ENCODE measurements around the gene SSTR4.

Gene SSTR4

GRCh38 chr20:23047001-23047737 lies 12.1 kb downstream of the SSTR4 start:
- no peak for DNase-seq

GRCh38 chr20:23047738-23048214 lies 12.7 kb downstream of the SSTR4 start:
- peak; percentile 54 for DNase-seq

DNA sequence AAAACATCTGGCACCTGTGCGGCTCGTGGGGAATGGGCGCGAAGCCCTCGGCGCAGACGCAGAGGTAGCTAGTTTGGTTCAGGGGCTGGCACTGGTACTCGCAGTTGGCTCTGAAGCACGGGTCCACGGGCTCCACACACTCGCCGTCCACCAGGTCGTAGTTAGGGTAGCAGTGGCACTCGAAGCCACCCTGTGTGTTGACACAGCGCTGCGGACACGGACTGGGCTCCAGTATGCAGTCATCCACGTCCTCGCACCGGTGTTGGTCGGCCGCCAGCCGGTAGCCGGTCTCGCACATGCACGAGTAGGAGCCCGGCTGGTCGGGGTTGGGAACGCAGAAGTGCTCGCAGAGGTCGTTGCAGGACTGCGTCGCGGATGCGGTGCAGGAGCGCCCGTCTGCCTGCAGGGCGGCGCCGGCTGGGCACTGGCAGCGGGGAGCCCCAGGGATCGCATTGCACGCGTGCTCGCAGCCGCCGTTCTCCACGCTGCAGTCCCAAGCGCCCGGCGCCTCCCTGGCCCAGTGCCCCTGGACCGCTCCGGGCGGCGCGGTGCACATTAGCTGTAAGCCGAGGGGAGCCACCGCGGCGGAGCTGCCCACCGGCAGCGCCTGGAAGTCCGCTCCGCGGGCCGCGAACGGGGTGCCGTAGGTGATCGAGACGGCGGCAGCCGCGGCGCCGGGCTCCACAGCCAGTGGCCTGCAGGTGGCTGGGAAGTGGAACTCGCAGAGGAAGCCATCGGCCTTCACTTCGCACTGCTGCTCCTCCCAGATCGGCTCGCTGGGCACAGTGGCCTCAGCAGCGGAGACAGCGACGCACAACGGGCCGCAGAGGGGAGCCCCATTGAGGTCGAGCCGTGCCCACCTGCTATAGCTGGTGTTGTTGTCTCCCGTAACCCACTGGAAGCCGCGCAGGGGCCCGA lies 13.4 kb downstream of the SSTR4 start:
- peak; percentile 70 for DNase-seq

DNA sequence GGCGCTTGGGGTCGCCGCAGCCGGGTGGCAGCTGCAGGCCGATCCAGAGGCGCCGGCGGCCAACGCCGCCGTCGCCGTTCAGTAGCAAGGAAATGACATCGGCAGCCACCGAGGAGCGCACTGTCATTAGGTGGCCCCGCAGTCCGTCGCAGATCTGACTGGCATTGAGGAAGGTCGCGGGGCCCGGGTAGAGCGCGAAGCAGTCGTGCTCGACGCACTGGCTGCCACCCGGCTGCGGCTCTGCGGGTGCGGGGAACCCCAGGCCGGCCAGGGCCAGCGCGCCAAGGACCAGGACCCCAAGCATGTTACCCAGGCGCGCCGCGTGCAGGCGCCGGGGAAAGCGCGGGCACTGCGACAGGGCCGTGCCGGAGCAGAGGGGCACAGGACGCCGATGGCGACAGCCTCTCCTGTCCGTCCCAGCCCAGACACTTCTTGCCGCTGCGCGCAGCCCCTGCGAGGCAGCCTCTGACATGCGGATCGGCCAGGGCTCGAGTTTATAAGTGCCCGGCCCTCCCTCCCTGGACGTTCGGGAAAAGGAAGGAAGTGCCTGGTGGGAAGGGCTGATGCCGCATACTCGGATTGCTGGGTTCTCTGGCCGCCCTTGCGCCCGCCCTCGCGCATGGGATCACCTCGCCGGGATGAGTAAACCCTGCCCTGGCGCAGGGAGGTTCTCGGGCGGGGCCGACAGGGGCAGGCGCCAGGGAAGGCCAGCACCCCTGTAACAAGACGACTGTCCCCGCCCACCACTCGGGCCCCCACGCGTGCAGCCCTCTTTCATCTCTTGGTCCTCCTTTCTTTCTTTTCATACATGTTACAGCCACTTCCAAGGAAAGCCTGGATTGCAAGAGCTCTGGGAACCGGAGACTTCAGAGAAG lies 14.3 kb downstream of the SSTR4 start, which contains the start of gene THBD:
THBD (minus strand) TSS at position 472 of the 875 bp plus-strand sequence; CDS start at position 304, 168 bp downstream.
- peak; percentile 71 for DNase-seq

DNA sequence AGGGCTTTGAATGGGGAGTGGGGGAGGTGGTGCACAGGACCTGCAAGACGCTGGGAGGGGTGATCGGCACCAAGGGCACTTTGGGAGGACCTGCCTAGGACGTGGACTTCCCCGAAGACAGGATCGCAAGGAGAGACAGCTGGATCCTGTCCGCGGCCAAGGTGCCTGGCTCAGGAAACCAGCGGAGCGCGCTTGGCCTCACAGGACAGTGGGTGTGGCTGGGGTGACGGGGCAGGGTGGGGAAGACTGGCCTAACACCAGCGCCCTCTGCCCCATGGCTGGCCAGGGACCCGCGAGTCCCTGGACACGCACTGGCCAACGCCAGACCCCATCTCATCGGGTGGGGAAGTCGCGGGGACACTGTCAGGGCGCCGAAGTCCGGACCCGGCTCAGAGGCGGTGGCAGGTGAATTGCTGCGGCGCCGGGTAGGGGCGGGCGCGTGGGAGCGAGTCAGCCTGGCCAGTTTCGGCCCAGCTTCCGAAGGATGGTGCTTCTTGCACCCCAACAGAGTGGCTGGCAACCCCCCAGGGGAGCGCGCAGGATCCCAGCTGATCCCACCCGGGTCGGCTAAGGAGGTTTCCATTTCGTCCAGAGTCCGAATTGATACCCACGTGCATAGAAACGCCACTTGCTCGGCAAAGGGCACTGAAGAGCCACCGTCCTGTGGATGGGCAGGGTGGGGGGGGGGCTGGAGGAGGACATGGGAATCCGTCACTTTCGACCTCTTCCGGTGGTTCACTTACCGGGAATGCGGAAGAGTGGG lies 15.1 kb downstream of the SSTR4 start:
- peak; percentile 72 for DNase-seq

- DNase-seq: peak; percentile 95
These were observed 15.9 kb downstream of the SSTR4 start for GRCh38 chr20:23050847-23051627.

DNA sequence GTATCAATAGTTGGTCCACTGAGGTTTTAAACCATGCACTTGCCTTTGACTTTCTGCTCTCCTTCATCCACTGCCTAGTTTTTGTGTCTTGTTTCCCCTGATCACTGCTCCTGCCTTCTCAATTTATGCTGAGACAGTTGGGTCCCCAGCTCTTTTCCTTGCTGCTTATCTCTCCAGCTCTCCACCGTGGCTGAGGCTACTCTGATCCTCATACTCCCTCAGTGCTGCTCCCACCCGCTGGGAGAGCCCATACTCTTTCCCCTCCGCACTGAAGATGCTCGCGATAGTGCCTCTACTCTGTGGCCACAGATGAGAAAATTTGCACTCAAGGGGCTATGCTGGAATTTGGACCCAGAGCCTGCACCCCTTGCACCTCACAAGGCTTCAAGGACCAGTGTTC lies 17.8 kb downstream of the SSTR4 start:
- no peak for DNase-seq

DNA sequence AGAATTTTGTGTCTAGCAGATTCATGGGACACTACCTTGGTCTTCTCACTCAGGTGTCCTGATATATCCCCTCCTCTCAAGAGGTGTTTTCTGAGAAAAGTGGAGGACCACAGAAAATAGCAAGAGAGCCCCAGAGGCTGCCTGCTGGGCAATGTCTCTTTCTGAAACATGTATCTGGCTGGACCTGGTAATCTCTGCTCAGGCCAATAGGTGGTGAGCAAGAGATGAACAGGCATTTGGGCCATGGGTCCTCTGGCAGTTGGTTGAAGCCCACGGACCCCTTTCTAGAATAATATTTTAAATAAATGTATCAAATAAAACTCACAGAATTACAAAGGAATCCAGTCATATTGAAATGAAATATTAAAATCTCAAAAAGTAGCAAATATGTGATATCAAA lies 23.1 kb downstream of the SSTR4 start:
- no peak for DNase-seq

DNA sequence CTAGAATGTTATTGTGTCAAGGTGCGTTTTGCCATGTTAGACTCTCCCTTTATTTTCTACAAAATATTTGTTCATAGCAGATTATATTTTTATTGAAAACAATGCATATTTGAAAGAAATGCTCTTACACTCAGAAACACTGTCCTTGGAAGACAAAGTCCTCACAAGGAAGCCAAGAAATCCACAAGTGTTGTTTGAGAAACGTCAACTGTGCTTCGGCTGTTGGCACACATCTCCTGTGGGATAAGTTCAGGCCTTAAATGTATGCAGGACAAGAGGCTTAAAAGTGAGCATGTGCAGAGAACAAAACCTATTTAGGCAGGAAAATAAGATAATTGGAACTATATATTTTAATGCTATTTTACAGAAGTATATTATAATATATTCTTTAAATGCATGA lies 23.9 kb downstream of the SSTR4 start:
- DNase-seq: no peak

DNA sequence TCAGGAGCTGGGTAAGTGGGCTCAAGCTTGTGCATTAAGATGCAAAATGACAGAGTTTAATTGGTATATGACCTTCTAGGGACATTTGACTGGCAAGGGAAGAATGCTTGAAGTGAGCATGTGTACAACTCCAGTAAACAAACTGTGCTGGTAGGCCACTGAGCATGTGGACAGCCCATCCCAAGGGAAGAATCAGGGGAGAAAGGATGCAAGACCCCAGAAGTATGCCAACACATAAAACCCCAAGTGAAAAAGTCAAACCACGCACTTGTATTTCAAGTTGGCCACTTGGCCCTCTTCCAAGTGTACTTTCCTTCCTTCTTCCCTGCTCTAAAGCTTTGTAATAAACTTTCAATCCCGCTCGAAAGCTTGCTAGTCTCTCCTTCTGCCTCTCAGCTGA lies 24.7 kb downstream of the SSTR4 start:
- no peak for DNase-seq

- DNase-seq: no peak
These were observed 25.5 kb downstream of the SSTR4 start for GRCh38 chr20:23060629-23061028.

DNA sequence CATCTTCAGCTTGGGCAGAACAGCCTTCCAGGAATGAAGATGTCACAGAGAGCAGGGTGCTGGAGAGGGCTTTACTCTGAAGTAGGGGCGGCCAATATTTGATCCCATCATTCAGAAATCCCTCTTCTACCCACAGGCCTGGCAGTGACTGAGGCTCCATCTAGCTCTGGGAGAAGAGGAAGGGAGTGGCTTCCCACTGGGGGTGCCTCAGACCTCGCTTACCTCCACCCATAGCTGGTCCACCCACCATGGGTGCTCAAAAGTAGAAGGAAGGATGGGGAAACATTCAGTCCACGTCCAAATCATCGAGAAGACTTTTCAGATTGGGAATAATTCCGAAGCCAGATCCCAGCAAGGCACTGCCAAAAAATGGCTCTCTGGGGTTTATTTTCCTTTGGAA lies 26.1 kb downstream of the SSTR4 start:
- DNase-seq: no peak

- DNase-seq: peak; percentile 56
These were observed 26.8 kb downstream of the SSTR4 start for GRCh38 chr20:23061734-23062561.

DNA sequence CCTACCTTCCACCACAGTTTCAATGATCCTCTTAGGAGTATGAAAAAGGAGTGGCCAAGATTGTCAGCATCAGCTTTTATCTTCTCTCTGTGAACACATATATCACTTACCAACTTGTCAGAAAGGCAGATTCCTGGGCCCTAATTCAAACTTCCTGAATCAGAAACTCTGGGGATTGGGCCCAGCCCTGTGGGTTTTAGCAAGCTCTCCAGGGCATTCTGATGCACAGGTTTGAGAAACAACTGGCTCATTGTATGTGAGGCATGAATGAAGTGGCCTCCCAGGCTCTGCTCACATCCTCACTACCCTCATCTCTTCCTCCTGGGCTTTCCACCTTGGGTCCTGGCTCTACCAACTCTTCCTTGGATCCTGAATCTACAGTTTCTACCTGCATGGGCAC lies 27.5 kb downstream of the SSTR4 start:
- no peak for DNase-seq

GRCh38 chr20:23063168-23063567 lies 28.1 kb downstream of the SSTR4 start:
- no peak for DNase-seq

GRCh38 chr20:23063581-23063980 lies 28.5 kb downstream of the SSTR4 start:
- DNase-seq: no peak

DNA sequence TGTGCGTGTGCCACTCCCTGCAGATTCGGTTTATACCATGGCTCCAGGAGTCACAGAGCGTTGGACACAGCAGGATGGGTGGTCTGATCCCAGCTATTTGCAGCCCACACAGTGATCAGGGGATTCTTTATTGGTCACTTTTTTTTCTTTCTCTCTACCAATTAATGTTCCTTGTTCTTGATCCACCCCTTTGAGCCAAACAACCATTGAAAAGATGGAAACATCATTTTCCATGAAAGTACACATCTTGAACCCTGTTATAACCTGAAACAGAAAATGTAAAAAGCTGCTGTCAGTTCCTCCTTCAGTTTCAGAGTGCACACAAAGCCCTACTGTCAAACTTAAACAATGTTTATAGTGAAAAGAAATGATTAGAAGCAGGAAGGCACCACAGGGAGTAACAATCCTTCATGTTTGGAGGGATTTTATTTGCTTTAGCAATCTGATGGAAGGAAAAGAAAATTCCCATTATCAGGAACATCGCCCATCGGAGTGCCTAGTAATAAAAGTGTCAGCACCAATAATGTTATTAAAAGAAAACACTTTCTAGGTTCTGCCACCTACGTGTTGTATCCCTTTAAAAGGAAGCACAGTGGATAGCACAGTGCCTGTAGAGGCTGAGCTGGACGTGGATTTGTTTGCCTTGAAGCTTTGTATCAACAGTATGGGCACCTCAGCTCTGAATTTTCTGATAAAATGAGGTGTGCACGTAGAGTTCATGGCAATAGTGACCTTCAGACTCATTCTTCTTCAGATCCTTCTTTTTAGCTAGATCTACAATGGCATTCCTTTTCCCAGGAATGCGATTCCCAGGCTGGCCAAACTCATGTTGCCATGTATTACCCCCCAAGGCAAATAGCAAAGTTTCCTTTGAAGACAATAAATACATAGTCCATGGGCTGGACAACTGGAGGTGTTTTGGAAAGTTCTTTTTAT lies 30.4 kb downstream of the SSTR4 start:
- DNase-seq: peak; percentile 70

- DNase-seq: no peak
These were observed 31.7 kb downstream of the SSTR4 start for GRCh38 chr20:23066772-23067171.

- DNase-seq: no peak
These were observed 33.2 kb downstream of the SSTR4 start for GRCh38 chr20:23068283-23068682.

Measured in eye (tissue), 1 donor.